Mucosa of descending colon (tissue), 3 donors: ENCODE measurements around the gene PLEKHN1. TPM values are rescaled to one million over a fixed set of nuclear protein-coding genes. Genes with fewer than 3 reads are reported as not detected.

Experiments used
- ATAC-seq: fragments of 200-7000 bp; cut with Tn5 transposase; one replicate; pipeline ENCODE4 v1.9.1; 2020; ENCODE audit warnings: mild to moderate bottlenecking, moderate library complexity
- DNase-seq, 3 donors: peaks; one replicate each; pipeline ENCODE4 v3.0.0-alpha.2; 2020
- H3K36me3 ChIP-seq: fragments of 200-600 bp; one replicate; pipeline ENCODE4 v1.8.0; 2021; ENCODE audit warnings: low read depth, mild to moderate bottlenecking
- H3K4me1 ChIP-seq: fragments of 200-600 bp; one replicate; pipeline ENCODE4 v1.8.0; 2021; ENCODE audit warnings: low read depth, mild to moderate bottlenecking
- H3K4me3 ChIP-seq: fragments of 200-600 bp; one replicate; pipeline ENCODE4 v1.8.0; 2021; ENCODE audit warnings: mild to moderate bottlenecking
- H3K9me3 ChIP-seq: fragments of 200-600 bp; one replicate; pipeline ENCODE4 v1.8.0; 2021; ENCODE audit warnings: mild to moderate bottlenecking
- intact Hi-C, 2 donors: fragments of 100-400 bp; cut with DNase I in 1 of 2; cut with micrococcal nuclease in 1 of 2; formaldehyde crosslinking; loops; one replicate each; pipeline versions ENCODE4 v1.11.0 to v1.11.1; 2022; cut with DNase I, micrococcal nuclease
- total RNA-seq, 3 donors: library from RNA; stranded (reverse); fragmentation: NEBNext Ultra II Directional in 2 of 3; extraction: Animal tissue kit (Norgen Biotek cat#: 25700) in 2 of 3; gene quantifications; one replicate each; pipeline versions ENCODE4 v1.2.1 to v1.2.4, GENCODE V29; 2021 to 2023
- TF ChIP-seq, protein P1 (sequence below): fragments of 200-600 bp; IDR thresholded peaks from one replicate; pipeline ENCODE4 v1.8.0; 2022; ENCODE audit warnings: antibody characterized with exemption, mild to moderate bottlenecking
- donor health status: DM: no; HTN: no; CAD: no; lungs with moderate emphysema.
- donor health status: DM: no; HTN: no; CAD: no.
- donor health status: DM: no; HTN: yes; CAD: no.

The PLEKHN1 gene
- total RNA-seq, 3 donors from 2014 or later: 0.23 to 0.99 (median 0.32) TPM

DNA sequence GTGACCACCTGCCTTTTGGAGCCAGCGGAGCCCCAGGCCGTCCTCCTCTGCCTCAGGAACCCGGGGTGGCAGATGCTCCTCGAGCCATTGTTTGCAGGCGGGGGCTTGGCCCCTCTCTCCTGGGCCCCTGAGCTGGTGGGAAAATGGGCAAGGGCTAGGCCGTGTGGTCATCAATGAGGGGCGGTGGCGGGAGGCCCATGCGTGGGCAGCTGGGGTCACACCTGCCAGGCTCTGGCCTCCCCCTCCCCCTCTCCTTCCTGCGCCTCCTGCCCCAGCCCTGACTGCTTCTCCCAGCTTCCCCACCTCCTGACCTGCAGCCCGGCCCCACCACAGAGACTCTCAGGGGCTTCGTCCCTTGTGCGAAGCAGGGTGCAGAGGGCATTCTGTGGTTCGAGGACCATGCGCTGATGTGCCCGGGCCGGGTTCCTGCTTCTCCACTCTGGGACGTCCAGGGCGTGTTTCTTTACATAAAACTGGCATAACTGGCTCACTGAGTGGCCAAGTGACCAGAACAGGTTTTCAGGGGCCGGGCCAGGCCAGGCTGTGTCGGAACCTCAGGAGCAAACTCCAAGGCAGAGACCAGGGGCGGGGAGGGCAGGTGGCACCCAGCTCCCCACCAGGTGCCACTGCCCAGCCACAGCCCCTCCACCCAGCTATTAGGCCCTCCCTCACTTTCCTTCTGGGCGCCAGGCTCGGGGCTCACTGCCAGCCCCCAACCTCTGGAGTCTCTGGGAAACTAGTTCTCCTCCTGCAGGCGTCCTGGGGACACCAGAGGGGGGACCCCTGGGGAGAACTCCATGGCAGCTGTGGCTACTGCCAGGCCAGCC lies 33.3 kb upstream of the PLEKHN1 start:
- Histone ChIP-seq H3K36me3 (no peaks in the 10 kb centered on the region), H3K9me3 (no peaks in the 10 kb centered on the region), H3K4me3 (no peak overlapping the region), H3K4me1 (peaks cover 4% of the 10 kb centered on the region)
- DNase-seq: peak in 2 of 3 donors; percentile 47 to 59
- intact Hi-C loops: no loop called here
- TF ChIP-seq, protein P1, sequence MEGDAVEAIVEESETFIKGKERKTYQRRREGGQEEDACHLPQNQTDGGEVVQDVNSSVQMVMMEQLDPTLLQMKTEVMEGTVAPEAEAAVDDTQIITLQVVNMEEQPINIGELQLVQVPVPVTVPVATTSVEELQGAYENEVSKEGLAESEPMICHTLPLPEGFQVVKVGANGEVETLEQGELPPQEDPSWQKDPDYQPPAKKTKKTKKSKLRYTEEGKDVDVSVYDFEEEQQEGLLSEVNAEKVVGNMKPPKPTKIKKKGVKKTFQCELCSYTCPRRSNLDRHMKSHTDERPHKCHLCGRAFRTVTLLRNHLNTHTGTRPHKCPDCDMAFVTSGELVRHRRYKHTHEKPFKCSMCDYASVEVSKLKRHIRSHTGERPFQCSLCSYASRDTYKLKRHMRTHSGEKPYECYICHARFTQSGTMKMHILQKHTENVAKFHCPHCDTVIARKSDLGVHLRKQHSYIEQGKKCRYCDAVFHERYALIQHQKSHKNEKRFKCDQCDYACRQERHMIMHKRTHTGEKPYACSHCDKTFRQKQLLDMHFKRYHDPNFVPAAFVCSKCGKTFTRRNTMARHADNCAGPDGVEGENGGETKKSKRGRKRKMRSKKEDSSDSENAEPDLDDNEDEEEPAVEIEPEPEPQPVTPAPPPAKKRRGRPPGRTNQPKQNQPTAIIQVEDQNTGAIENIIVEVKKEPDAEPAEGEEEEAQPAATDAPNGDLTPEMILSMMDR: no peak
- peak; percentile 74 for ATAC-seq

DNA sequence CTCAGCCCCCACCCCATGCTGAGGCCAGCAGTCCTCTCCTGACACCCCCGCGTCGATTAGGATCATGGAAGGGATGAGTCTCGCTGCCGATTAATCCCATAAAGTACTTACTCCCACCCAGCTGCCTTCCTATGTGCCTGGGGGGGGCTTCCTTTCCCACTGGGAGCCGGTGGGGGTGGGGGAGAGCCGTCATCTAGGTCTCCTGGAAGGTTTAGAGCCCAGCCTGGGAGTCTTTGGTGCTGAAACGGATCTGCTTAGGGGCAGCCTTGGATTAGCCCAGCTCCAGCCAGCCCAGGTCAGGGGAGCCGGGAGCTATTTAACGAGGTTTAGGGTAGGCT lies 32.7 kb upstream of the PLEKHN1 start:
- TF ChIP-seq, protein P1: no peak
- intact Hi-C loops: no loop called here
- no peaks in the 10 kb centered on the region for H3K9me3 ChIP-seq
- H3K36me3 ChIP-seq: no peaks in the 10 kb centered on the region
- no peak for DNase-seq
- no peak overlapping the region for H3K4me3 ChIP-seq
- ATAC-seq: no peak
- H3K4me1 ChIP-seq: peaks cover 4% of the 10 kb centered on the region

DNA sequence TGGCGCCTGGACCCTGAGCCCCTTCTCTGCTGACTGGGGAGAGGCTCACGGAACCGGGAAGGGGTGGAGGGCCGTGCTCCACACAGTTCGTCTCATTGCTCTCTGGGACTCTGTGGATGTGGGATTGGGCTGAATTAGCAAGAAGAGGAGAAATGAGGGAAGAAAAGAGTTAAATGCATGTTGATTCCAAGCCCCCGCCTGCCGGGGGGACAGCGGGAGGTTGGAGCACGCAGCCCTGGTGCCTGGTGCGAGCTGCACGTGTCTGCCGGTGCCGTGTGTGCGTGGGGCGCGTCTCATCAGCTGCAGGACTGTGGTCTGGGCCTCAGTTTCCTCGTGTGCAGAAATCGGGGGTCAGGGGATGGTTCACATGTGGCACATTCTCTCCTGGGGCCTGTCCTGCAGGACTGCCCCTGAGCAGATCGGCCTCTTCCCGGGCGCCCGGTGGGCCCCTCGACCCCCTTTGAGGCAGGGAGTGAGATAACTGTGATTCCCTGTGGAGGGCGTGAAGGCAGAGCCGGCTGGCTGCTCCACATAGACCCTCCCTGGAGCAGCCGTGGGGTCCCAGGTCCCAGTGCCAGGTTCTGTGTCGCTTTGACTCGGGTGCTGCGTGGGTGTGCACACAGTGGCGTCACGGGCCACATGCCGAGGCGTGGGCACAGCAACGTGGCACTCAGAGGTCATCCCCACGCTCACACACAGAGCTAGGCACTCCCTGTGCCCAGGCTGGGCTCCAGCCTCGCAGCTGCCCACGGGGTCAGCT lies 31.1 kb upstream of the PLEKHN1 start:
- no peaks in the 10 kb centered on the region for H3K36me3 ChIP-seq
- H3K9me3 ChIP-seq: no peaks in the 10 kb centered on the region
- no peak overlapping the region for H3K4me3 ChIP-seq
- intact Hi-C loops: no loop called here
- DNase-seq (no peak), ATAC-seq (no peak)
- peaks cover 8% of the 10 kb centered on the region for H3K4me1 ChIP-seq
- TF ChIP-seq, protein P1: no peak

DNA sequence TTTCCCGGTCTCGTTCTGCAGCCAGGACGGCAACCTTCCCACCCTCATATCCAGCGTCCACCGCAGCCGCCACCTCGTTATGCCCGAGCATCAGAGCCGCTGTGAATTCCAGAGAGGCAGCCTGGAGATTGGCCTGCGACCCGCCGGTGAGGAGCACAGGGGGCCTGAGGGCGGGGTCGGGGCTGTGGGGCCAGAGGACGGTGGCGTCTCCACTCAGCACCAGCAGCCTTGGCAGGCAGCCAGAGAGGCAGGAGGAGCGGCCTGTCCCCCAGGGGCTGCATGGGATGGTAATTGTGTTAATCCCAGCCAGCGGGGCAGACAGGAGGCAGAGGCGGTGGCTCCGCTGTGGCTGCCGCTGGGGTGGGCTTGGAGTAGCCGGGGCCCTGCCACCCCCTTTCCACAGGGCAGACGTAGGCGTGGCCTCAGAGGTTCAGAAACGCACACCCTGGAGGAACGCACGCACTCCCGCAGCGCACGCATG lies 30.5 kb upstream of the PLEKHN1 start:
- Histone ChIP-seq H3K9me3 (no peaks in the 10 kb centered on the region), H3K4me1 (peaks cover 14% of the 10 kb centered on the region), H3K4me3 (no peak overlapping the region), H3K36me3 (no peaks in the 10 kb centered on the region)
- intact Hi-C loops: no loop called here
- DNase-seq (no peak), ATAC-seq (no peak)
- TF ChIP-seq, protein P1: no peak

DNA sequence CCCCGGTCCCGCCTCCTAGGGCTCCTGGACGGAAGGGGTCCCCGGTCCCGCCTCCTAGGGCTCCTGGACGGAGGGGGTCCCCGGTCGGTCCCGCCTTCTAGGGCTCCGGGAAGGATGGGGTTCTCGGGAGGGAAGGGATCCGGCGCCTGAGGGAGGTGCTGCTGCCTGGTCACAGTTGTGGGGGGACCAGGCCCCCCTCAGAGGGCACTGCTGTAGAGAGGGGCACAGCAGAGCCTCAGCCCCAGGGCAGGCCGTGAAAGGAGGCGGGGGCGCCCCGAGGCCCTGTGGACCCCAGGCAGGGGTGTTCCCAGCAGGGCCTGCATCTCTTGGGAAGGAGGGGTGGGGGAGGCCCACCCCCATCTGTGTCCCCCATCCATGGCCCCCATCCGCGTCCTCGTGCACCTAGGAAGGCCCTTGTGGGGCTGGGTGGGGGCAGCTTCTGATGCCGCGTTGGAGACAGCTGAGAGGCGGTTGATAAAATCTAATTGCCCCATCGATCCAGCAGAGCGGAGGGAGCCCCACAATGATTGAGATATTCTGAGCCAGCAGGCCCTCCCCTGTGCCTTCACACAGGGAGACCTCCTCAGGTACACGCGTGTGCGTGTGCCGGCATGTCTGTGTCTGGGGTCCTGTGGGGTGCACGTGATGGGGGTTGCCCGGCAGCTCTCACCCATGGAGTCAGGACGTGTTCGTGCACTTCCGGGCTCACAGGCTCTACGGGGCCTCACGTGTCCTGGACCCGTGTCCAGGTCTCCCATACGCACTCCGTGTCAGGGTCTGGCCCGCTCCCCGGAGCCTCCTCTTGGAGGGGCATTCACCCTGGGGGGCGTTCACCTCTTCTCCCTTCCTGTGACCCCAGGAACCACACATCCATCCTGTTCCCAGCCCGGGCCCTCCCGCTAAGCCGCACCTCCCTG lies 29.7 kb upstream of the PLEKHN1 start:
- intact Hi-C loops: no loop called here
- TF ChIP-seq, protein P1: no peak
- peaks cover 22% of the 10 kb centered on the region for H3K4me1 ChIP-seq
- ATAC-seq (no peak), DNase-seq (no peak)
- H3K4me3 ChIP-seq: no peak overlapping the region
- H3K9me3 ChIP-seq: no peaks in the 10 kb centered on the region
- no peaks in the 10 kb centered on the region for H3K36me3 ChIP-seq
